ENCODE measurements around the gene RPS6KA5. TPM values are rescaled to one million over a fixed set of nuclear protein-coding genes. Genes with fewer than 3 reads are reported as not detected.

Gene RPS6KA5
- total RNA-seq, 2 donors from 2014 or later: 8.9 to 10.3 TPM

DNA sequence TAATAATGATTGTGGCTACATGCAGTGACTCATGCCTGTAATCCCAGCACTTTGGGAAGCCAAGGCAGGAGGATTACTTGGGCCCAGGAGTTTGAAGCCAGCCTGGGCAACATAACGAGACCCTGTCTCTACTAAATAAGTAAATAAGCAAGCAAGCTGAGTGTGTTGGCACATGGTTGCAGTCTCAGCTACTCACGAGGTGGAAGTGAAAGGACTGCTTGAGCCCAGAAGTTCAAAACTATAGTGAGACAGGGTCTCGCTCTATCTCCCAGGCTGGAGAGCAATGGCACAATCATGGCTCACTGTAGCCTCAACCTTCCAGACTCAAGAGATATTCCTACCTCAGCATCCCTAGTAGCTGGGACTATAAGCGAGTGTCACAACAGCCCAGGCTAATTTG, 64.7 kb downstream of the RPS6KA5 start:
- Histone ChIP-seq H3K4me1 (replicated peaks) (no peaks in the 10 kb centered on the region), H3K4me3 (no peak overlapping the region), H3K27me3 (replicated peaks; ENCODE audit: insufficient read depth) (no peaks in the 10 kb centered on the region), H3K27ac (no peak overlapping the region), H3K9me3 (no peaks in the 10 kb centered on the region), H3K36me3 (no peaks in the 10 kb centered on the region)
- TF ChIP-seq POLR2AphosphoS5 (IDR thresholded peaks at IDR 0.05) (no peak), POLR2A (IDR thresholded peaks at IDR 0.05) (no peak)
- TF ChIP-seq, protein P1, sequence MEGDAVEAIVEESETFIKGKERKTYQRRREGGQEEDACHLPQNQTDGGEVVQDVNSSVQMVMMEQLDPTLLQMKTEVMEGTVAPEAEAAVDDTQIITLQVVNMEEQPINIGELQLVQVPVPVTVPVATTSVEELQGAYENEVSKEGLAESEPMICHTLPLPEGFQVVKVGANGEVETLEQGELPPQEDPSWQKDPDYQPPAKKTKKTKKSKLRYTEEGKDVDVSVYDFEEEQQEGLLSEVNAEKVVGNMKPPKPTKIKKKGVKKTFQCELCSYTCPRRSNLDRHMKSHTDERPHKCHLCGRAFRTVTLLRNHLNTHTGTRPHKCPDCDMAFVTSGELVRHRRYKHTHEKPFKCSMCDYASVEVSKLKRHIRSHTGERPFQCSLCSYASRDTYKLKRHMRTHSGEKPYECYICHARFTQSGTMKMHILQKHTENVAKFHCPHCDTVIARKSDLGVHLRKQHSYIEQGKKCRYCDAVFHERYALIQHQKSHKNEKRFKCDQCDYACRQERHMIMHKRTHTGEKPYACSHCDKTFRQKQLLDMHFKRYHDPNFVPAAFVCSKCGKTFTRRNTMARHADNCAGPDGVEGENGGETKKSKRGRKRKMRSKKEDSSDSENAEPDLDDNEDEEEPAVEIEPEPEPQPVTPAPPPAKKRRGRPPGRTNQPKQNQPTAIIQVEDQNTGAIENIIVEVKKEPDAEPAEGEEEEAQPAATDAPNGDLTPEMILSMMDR (IDR thresholded peaks at IDR 0.05): no peak
- intact Hi-C loops (cut with DNase I): no loop called here
- 93% methylated on average over 4 of the region's 4 CpGs for WGBS
- no peak for DNase-seq (ENCODE audit: low spot score)

- no peaks in the 10 kb centered on the region for H3K4me1 ChIP-seq (replicated peaks)
- no peaks in the 10 kb centered on the region for H3K9me3 ChIP-seq
- 78% methylated on average over 3 of the region's 3 CpGs for WGBS
- no peak overlapping the region for H3K4me3 ChIP-seq
- intact Hi-C loops (cut with DNase I): no loop called here
- no peaks in the 10 kb centered on the region for H3K36me3 ChIP-seq
- no peaks in the 10 kb centered on the region for H3K27me3 ChIP-seq (replicated peaks; ENCODE audit: insufficient read depth)
- TF ChIP-seq POLR2A (IDR thresholded peaks at IDR 0.05): no peak
- TF ChIP-seq POLR2AphosphoS5 (IDR thresholded peaks at IDR 0.05): no peak
- TF ChIP-seq, protein P1 (IDR thresholded peaks at IDR 0.05): no peak
- no peak for DNase-seq (ENCODE audit: low spot score)
- no peak overlapping the region for H3K27ac ChIP-seq
Observed at GRCh38 chr14:90993792-90994191, 66.6 kb downstream of the RPS6KA5 start.

DNA sequence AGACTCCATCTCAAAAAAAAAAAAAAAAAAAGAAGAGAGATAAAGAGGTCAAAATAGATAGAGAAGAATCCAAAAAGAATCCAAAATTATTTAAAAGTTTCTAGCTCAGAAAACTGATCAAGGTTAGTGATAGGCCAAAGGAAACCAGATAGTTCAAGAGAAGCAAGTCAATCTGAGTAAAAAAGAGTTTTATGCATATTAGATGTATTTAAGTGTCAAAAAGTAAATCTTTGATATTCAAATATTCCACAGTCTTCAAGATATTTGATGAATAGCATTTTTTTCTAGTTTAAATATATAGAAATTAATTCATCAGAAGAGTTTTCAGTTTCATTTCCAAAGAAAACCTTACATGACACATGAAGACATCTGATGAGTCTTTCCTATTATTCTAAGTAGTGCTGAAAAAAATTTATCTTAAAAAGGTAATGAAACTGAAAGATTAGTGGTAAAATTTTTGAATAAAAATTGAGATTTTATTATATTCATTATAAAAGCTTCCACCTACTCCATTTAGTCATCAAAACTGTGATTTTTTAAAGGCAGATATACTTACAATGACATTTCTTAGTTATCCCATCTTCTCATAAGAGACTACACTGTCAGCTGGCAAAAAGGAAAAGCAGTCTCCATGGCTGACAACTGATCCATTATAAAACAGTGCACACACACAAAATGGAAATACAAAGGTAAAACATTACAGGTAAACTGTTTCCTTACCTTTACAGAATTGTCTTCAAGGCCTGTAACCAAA, 68.6 kb downstream of the RPS6KA5 start:
- no peaks in the 10 kb centered on the region for H3K9me3 ChIP-seq
- H3K27ac ChIP-seq: no peak overlapping the region
- H3K4me3 ChIP-seq: no peak overlapping the region
- DNase-seq (ENCODE audit: low spot score): no peak
- no peaks in the 10 kb centered on the region for H3K36me3 ChIP-seq
- TF ChIP-seq, protein P1 (IDR thresholded peaks at IDR 0.05): no peak
- no peaks in the 10 kb centered on the region for H3K4me1 ChIP-seq (replicated peaks)
- H3K27me3 ChIP-seq (replicated peaks; ENCODE audit: insufficient read depth): no peaks in the 10 kb centered on the region
- intact Hi-C loops (cut with DNase I): no loop called here

- intact Hi-C loops (cut with DNase I): no loop called here
- no peaks in the 10 kb centered on the region for H3K9me3 ChIP-seq
- H3K4me1 ChIP-seq (replicated peaks): no peaks in the 10 kb centered on the region
- WGBS: 56% methylated on average over 3 of the region's 3 CpGs
- H3K36me3 ChIP-seq: no peaks in the 10 kb centered on the region
- DNase-seq (ENCODE audit: low spot score): no peak
- TF ChIP-seq POLR2AphosphoS5 (IDR thresholded peaks at IDR 0.05) (no peak), POLR2A (IDR thresholded peaks at IDR 0.05) (no peak)
- TF ChIP-seq, protein P1 (IDR thresholded peaks at IDR 0.05): no peak
- H3K4me3 ChIP-seq: no peak overlapping the region
- H3K27me3 ChIP-seq (replicated peaks; ENCODE audit: insufficient read depth): no peaks in the 10 kb centered on the region
- H3K27ac ChIP-seq: no peak overlapping the region
Observed at GRCh38 chr14:90990141-90990540, 70.3 kb downstream of the RPS6KA5 start.

- no peaks in the 10 kb centered on the region for H3K27me3 ChIP-seq (replicated peaks; ENCODE audit: insufficient read depth)
- intact Hi-C loops (cut with DNase I): no loop called here
- H3K4me1 ChIP-seq (replicated peaks): no peaks in the 10 kb centered on the region
- TF ChIP-seq, protein P1 (IDR thresholded peaks at IDR 0.05): no peak
- 75% methylated on average over 1 of the region's 1 CpG for WGBS
- no peaks in the 10 kb centered on the region for H3K36me3 ChIP-seq
- no peaks in the 10 kb centered on the region for H3K9me3 ChIP-seq
- H3K4me3 ChIP-seq: no peak overlapping the region
- DNase-seq (ENCODE audit: low spot score): no peak
- H3K27ac ChIP-seq: no peak overlapping the region
Observed at GRCh38 chr14:90987140-90987539, 73.3 kb downstream of the RPS6KA5 start.
